Dermis blood vessel endothelial cell (primary cell): ENCODE data around the gene TRMT6. TPM values are rescaled to one million over a fixed set of nuclear protein-coding genes. Genes with fewer than 3 reads are reported as not detected.

Experiments
- DNase-seq: peaks from one replicate; pipeline ENCODE4 v3.0.0; 2010
- total RNA-seq: library from RNA; depleted of rRNA; stranded (reverse); fragments of >200 nt; gene quantifications from 2 replicates; pipeline ENCODE4 v1.2.3, GENCODE V29; 2014

Gene TRMT6
- total RNA-seq, 1 donor from 2014 or later, result 7.0 TPM

DNA sequence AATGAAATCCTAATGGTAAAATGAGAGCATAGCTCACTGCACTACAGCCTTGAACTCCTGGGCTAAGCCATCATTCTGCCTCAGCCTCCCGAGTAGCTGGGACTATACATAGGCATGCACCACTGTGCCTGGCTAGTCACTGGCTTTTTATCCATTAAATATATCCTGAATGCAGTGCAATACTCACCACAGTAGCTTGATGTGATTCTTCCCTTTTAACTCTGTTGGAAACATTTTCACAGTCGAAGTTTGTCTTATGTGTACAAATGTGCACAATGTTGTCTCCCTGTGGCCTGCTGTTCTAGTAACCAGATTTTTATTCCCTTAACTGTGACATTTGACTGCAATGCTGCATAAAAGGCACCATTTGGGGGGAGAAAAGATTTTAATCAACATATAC is 56.7 kb downstream of the TRMT6 start:
- DNase-seq, result no peak

DNA sequence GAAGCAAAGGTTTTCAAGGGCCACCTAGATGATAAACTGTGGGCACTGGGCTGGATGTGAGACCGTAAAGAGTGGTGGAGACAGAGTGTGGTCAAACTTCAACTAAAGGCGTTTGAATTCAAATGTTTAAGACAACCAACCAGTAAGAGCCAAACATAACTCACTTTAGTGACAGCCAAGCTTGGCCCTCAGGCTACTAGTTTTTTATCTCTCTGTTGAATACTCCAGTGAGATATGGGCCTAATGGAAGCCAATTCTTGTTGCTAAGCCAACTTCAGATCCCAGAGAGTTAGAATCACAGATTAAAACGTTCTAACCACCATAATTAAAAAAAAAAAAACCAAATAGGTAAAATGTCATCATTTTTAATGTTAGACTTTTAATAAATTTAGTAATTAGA is 57.3 kb downstream of the TRMT6 start:
- no peak for DNase-seq

GRCh38 chr20:5890773-5891441 is 59.4 kb downstream of the TRMT6 start:
- no peak for DNase-seq

DNA sequence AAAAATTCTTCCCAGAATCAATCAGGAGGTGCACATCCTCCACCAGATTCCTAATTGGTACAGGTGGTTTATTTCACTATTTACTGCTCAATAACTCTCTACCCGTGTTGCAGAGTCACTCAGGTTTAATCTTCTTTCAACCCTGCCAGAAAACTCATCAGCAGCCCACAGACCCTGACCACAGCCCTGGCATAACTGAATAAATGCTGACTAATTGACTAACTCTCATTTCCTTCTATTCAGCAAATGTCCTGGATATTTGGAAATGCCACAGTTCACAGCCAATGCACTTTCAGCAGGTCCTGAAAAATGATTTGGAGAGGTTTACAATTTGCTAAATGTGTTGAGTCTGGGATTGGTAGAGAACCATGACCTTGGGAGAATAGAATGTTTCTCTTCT is 62.3 kb downstream of the TRMT6 start:
- DNase-seq, result peak; percentile 7

DNA sequence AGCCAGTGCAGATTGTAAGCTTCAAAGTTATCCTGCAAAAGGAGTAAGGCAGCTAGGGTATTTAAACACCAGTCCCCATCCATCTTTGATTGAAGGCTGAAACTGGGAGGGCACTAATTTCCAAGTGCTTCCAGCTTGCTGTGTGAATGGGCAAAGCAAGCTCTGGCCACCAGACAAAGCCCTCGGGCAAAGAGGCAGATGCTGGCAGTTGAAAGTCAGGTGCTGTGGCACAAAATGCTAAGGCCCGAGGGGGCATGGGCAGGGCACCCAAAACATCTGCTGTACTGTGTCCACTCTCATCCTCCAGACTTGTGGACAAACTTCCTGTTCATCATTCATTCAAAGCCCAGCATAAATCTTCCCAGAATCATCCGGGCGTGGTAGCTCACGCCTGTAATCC is 62.9 kb downstream of the TRMT6 start:
- DNase-seq, result no peak

Other genes starting within 250 kb of the TRMT6 start
- gene SHLD1, start 200.1 kb downstream of the TRMT6 start, total RNA-seq, result 2.6 and 3.4 TPM in 2 replicates
- gene CHGB, start 39.0 kb downstream of the TRMT6 start, total RNA-seq, result 0.14 TPM in 1 of 2 replicates, not detected in the other
- gene MCM8, start 119 bp upstream of the TRMT6 start, total RNA-seq, result 6.8 and 14.4 TPM in 2 replicates
- gene CRLS1, start 55.6 kb upstream of the TRMT6 start, total RNA-seq, result 34.4 and 48.6 TPM in 2 replicates
- 0.09 and 0.51 TPM in 2 replicates for gene LRRN4, start 103.5 kb upstream of the TRMT6 start, total RNA-seq
- gene FERMT1, start 172.5 kb upstream of the TRMT6 start, total RNA-seq, result under 0.01 and 0.28 TPM in 2 replicates